Trophoblast cell (in vitro differentiated cells and primary cell): ENCODE results near the gene TGM5.

Experiments used
- DNase-seq, 2 donors: peaks; one replicate each; pipeline ENCODE4 v3.0.0-alpha.2; 2016
- H2AFZ ChIP-seq: 2 replicates; pipeline ENCODE4 v1.6.1; 2013; ENCODE audit warnings: low read length, moderate library complexity, mild to moderate bottlenecking; ENCODE audit not compliant: insufficient read depth, poor library complexity
- H2AK5ac ChIP-seq: 2 replicates; pipeline ENCODE4 v1.6.1; 2013; ENCODE audit warnings: mild to moderate bottlenecking, low read length
- H2BK120ac ChIP-seq: 2 replicates; pipeline ENCODE4 v1.6.1; 2013; ENCODE audit warnings: low read length, mild to moderate bottlenecking, moderate library complexity; ENCODE audit not compliant: insufficient read depth, poor library complexity
- H2BK12ac ChIP-seq: 2 replicates; pipeline ENCODE4 v1.6.1; 2013; ENCODE audit warnings: mild to moderate bottlenecking, low read length, moderate library complexity
- H2BK5ac ChIP-seq: 2 replicates; pipeline ENCODE4 v1.6.1; 2013; ENCODE audit warnings: low read length, low read depth, moderate library complexity, mild to moderate bottlenecking; ENCODE audit not compliant: poor library complexity
- H3K14ac ChIP-seq: 2 replicates; pipeline ENCODE4 v1.6.1; 2013; ENCODE audit warnings: mild to moderate bottlenecking, low read length
- H3K18ac ChIP-seq: 2 replicates; pipeline ENCODE4 v1.6.1; 2013; ENCODE audit warnings: mild to moderate bottlenecking, low read length
- H3K23ac ChIP-seq: 2 replicates; pipeline ENCODE4 v1.6.1; 2013; ENCODE audit warnings: low read length
- H3K27ac ChIP-seq: 2 replicates; pipeline ENCODE4 v1.5.1; 2013; ENCODE audit warnings: low read depth, mild to moderate bottlenecking, inconsistent platforms, low read length, moderate library complexity
- H3K27me3 ChIP-seq: 2 replicates; pipeline ENCODE4 v1.6.1; 2013; ENCODE audit warnings: inconsistent platforms, mild to moderate bottlenecking, low read length, moderate library complexity; ENCODE audit not compliant: insufficient read depth
- H3K36me3 ChIP-seq, 2 experiments: 1 replicate in 1 of 2; 2 replicates in 1 of 2; pipeline ENCODE4 v1.6.1; 2013; ENCODE audit warnings: low read length in 2 of 2, mild to moderate bottlenecking in 2 of 2, moderate library complexity in 1 of 2; ENCODE audit not compliant: insufficient read depth in 2 of 2, control insufficient read depth in 1 of 2
- H3K4ac ChIP-seq: 2 replicates; pipeline ENCODE4 v1.6.1; 2013; ENCODE audit warnings: low read depth, mild to moderate bottlenecking, low read length, moderate library complexity
- H3K4me1 ChIP-seq, 2 experiments: 1 replicate in 1 of 2; 2 replicates in 1 of 2; pipeline ENCODE4 v1.6.1; 2013; ENCODE audit warnings: low read length in 2 of 2, mild to moderate bottlenecking in 2 of 2, moderate library complexity in 1 of 2; ENCODE audit not compliant: insufficient read depth in 2 of 2, control insufficient read depth in 1 of 2
- H3K4me2 ChIP-seq: 2 replicates; pipeline ENCODE4 v1.6.1; 2013; ENCODE audit warnings: inconsistent platforms, mild to moderate bottlenecking, low read length, moderate library complexity
- H3K4me3 ChIP-seq: 2 replicates; pipeline ENCODE4 v1.5.1; 2013; ENCODE audit warnings: mild to moderate bottlenecking, low read depth, low read length, inconsistent platforms
- H3K79me1 ChIP-seq: one replicate; pipeline ENCODE4 v1.6.1; 2013; ENCODE audit warnings: low read length
- H3K79me2 ChIP-seq: 2 replicates; pipeline ENCODE4 v1.6.1; 2013; ENCODE audit warnings: low read length, mild to moderate bottlenecking; ENCODE audit not compliant: control insufficient read depth, insufficient read depth, poor library complexity
- H3K9ac ChIP-seq: 2 replicates; pipeline ENCODE4 v1.6.1; 2013; ENCODE audit warnings: mild to moderate bottlenecking, low read length
- H3K9me3 ChIP-seq: 2 replicates; pipeline ENCODE4 v1.6.1; 2013; ENCODE audit warnings: low read depth, mild to moderate bottlenecking, control low read depth, inconsistent platforms, low read length; ENCODE audit not compliant: insufficient read depth
- H4K12ac ChIP-seq: 2 replicates; pipeline ENCODE4 v1.6.1; 2013; ENCODE audit warnings: low read depth, mild to moderate bottlenecking, low read length, moderate library complexity
- H4K8ac ChIP-seq: 2 replicates; pipeline ENCODE4 v1.6.1; 2013; ENCODE audit warnings: low read depth, mild to moderate bottlenecking, low read length, moderate library complexity
- H4K91ac ChIP-seq: one replicate; pipeline ENCODE4 v1.6.1; 2013; ENCODE audit warnings: low read depth, mild to moderate bottlenecking, low read length, moderate library complexity
- WGBS: extraction: QIAGEN DNeasy Blood & Tissue Kit; methylation state at CpG from one replicate; pipeline ENCODE4 v1.1.7; 2013; ENCODE audit warnings: missing lambda C conversion rate; ENCODE audit not compliant: insufficient read length, insufficient coverage; ENCODE audit errors: extremely low coverage; 5-methylcytosine and 5-hydroxymethylcytosine counted together

The TGM5 gene

DNA sequence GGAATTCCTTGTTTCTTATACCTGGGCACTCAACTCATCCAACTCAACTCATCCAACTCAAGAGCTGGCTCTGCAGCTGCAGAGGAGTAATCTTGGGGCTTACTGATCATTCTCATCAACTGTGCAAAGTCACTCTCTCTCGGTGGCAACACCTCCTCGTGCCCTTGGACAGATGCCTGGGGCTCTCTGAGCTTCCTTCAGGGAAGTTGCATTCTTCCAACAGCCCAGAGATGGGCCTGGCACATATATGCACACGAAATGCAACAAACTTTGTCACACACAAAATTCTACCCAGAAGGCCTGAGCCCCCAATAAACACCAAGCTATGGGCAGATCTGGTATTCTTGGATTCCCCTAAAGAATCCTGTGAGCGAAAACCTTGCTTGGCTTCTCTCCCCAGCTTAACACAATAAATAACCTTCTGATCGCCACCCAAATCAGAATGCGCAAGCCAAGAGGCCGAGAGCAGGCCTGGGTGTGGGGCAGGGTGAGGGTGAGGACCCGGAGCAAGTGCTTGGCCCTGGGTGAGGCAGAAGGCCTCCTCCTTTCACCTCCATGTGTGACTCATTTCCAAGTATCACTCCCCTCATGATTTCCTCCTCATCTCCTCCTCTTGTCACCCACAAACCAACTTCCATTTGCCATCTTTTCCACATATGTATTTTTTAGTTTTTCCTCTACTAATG, 15.4 kb downstream of the TGM5 start:
- Histone ChIP-seq H2BK12ac (no peak overlapping the region), H2AFZ (no peak overlapping the region), H3K4me1 (no peaks in the 10 kb centered on the region), H3K27ac (no peak overlapping the region), H3K9ac (no peak overlapping the region), H4K12ac (no peak overlapping the region), H4K91ac (no peak overlapping the region), H4K8ac (no peak overlapping the region), H3K14ac (no peak overlapping the region), H2BK5ac (no peak overlapping the region), H3K79me2 (no peaks in the 10 kb centered on the region), H3K23ac (no peak overlapping the region), H3K36me3 (no peaks in the 10 kb centered on the region), H2BK120ac (no peak overlapping the region), H3K18ac (no peak overlapping the region), H3K4me3 (no peak overlapping the region), H3K9me3 (no peaks in the 10 kb centered on the region), H3K79me1 (no peaks in the 10 kb centered on the region), H2AK5ac (no peak overlapping the region), H3K4ac (no peak overlapping the region), H3K27me3 (no peaks in the 10 kb centered on the region), H3K4me2 (no peak overlapping the region)
- DNase-seq: no peak
- no CpG with 5 or more reads among the region's 8 CpGs for WGBS

DNA sequence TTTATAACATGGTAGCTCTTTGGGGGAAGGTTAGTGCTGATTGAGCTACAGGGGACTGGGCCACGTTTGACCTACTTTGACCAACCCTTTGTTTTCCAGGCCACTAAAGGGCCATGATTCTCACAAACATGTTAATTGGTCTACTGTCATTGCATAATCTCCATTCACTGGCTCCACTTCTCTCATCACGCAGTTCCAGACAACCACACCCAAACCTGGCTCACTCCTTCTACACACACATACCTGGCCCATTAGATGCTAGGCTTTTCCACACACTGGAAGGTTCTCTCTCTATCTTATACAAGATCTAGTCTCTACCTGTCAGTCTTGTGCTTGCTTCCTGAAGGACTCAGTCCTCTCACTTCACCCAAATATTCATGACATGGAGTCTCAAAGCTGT, 15.9 kb downstream of the TGM5 start:
- Histone ChIP-seq H3K4ac (no peak overlapping the region), H3K9me3 (no peaks in the 10 kb centered on the region), H3K4me2 (no peak overlapping the region), H4K8ac (no peak overlapping the region), H3K14ac (no peak overlapping the region), H3K79me1 (no peaks in the 10 kb centered on the region), H3K4me1 (no peaks in the 10 kb centered on the region), H2AFZ (no peak overlapping the region), H3K9ac (no peak overlapping the region), H3K27ac (no peak overlapping the region), H2BK120ac (no peak overlapping the region), H3K27me3 (no peaks in the 10 kb centered on the region), H3K79me2 (no peaks in the 10 kb centered on the region), H4K91ac (no peak overlapping the region), H2BK12ac (no peak overlapping the region), H4K12ac (no peak overlapping the region), H2BK5ac (no peak overlapping the region), H3K4me3 (no peak overlapping the region), H2AK5ac (no peak overlapping the region), H3K23ac (no peak overlapping the region), H3K18ac (no peak overlapping the region), H3K36me3 (no peaks in the 10 kb centered on the region)
- DNase-seq: peak in 1 of 2 donors; percentile 32
- no CpG with 5 or more reads among the region's 2 CpGs for WGBS

DNA sequence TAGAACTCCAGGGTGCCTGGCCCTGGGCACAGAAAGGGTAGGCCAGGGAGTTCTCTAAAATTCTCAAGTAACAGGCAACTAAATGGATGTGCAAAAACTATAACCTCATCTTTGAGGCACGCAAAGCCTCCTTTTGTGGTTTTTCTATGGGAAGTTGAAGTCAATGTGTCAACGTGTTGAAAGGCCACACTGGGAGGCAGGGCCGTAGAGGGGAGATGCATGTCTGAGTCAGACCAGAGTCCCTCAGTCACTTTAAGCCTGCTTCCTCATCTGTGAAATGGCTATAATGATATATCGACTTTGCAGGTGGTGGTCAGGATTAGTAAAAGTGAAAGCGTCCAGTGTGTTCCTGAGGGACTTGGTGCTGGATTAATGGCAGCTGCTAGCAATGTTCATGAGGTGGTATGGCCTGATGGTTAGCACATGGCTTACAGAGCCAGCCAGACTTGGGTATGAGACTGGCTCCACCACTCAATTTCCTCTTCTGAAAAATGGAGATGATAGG, 17.0 kb downstream of the TGM5 start:
- H4K12ac ChIP-seq: no peak overlapping the region
- H3K4me2 ChIP-seq: no peak overlapping the region
- no peaks in the 10 kb centered on the region for H3K27me3 ChIP-seq
- H3K36me3 ChIP-seq: no peaks in the 10 kb centered on the region
- no peak overlapping the region for H4K91ac ChIP-seq
- H2AK5ac ChIP-seq: no peak overlapping the region
- DNase-seq: peak in 1 of 2 donors; percentile 18
- no peak overlapping the region for H3K4me3 ChIP-seq
- H2BK120ac ChIP-seq: no peak overlapping the region
- H3K9me3 ChIP-seq: no peaks in the 10 kb centered on the region
- H2BK12ac ChIP-seq: no peak overlapping the region
- H3K4me1 ChIP-seq: no peaks in the 10 kb centered on the region
- no peak overlapping the region for H3K27ac ChIP-seq
- no peak overlapping the region for H3K9ac ChIP-seq
- H4K8ac ChIP-seq: no peak overlapping the region
- WGBS: no CpG with 5 or more reads among the region's 5 CpGs
- no peaks in the 10 kb centered on the region for H3K79me2 ChIP-seq
- no peaks in the 10 kb centered on the region for H3K79me1 ChIP-seq
- no peak overlapping the region for H3K23ac ChIP-seq
- H3K18ac ChIP-seq: no peak overlapping the region
- no peak overlapping the region for H3K4ac ChIP-seq
- H2BK5ac ChIP-seq: no peak overlapping the region
- H3K14ac ChIP-seq: no peak overlapping the region
- no peak overlapping the region for H2AFZ ChIP-seq

DNA sequence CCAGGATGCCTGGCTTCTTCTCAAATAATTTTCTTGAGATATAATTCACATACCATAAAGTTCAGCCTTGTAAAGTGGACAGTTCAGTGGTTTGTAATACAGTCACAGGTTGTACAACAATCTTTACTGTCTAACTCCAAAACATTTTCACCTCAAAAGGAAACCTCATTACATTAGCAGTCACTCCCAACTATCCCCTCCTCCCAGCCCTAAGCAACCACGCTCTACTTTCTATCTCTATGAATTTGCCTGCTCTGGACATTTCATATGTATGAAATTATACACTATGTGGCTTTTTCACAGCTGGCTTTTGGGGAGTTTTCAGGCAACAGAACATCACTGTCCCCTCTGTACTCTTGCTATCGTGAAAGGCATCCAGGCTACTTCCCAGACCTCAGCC, 17.5 kb downstream of the TGM5 start:
- Histone ChIP-seq H3K27me3 (no peaks in the 10 kb centered on the region), H2AFZ (no peak overlapping the region), H3K4me3 (no peak overlapping the region), H2AK5ac (no peak overlapping the region), H3K79me1 (no peaks in the 10 kb centered on the region), H3K27ac (no peak overlapping the region), H2BK5ac (no peak overlapping the region), H3K36me3 (no peaks in the 10 kb centered on the region), H2BK12ac (no peak overlapping the region), H4K12ac (no peak overlapping the region), H3K14ac (no peak overlapping the region), H3K79me2 (no peaks in the 10 kb centered on the region), H3K4me2 (no peak overlapping the region), H4K8ac (no peak overlapping the region), H2BK120ac (no peak overlapping the region), H4K91ac (no peak overlapping the region), H3K4me1 (peaks cover 1 to 2% of the 10 kb centered on the region in 2 experiments), H3K18ac (no peak overlapping the region), H3K9me3 (no peaks in the 10 kb centered on the region), H3K4ac (no peak overlapping the region), H3K9ac (no peak overlapping the region), H3K23ac (no peak overlapping the region)
- WGBS: no CpG with 5 or more reads among the region's 2 CpGs
- DNase-seq: no peak
